Endothelial cell of hepatic sinusoid (primary cell): ENCODE results near the gene MXD4.

Experiments used
- in situ Hi-C: cut with HindIII; loops from 2 replicates; pipeline ENCODE4 v1.10.0; 2017; ENCODE audit warnings: low sequenced_read_pairs

The MXD4 gene

DNA sequence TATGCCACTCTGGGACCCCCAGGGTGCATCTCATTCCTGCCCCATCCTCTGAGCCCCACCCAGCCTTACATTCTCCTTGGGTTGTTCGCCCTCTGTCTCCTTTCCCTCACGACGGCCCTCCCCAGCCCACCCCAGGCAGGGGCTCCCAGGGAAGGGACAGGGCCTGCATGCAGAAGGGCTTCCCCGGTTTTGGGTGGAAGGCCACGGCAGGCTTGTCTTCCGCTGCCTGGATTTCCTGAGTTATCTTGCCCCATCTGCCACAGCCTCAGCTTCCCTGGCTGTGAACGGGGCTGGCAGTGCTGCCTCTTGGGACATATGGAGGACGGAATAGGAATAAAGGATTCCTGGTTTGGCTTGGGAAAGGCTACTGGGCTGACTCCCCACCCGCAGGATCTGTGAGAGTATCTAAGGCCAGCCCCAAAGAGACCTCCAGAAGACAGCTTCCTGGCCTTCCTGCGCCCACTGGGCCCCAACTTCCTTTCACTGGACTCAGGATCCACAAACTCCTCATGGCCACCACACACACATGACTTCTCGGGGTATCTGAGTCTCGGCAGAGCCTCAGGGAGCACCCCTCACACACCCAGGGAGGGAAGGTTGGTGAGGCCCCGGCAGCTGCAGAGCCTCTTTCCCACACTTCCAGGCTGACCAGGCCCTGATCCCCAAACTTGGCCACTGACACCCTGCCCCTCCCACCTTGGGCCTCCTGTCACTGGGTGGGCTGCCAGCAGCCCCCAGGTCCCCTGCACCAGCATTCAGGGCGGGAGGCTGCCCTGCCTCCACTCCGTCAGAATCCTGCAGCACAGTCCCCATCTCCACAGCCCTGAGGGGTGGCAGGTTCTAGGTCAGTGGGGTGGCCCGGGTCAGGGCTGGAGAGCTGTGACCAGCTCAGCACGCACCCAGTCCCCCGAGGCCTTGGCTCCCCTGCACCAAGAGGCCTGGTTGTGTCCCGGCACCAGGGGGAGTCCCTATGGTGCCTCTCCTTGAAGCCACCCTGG lies 3.5 kb upstream of the MXD4 start:
- in situ Hi-C loops: no loop called here

DNA sequence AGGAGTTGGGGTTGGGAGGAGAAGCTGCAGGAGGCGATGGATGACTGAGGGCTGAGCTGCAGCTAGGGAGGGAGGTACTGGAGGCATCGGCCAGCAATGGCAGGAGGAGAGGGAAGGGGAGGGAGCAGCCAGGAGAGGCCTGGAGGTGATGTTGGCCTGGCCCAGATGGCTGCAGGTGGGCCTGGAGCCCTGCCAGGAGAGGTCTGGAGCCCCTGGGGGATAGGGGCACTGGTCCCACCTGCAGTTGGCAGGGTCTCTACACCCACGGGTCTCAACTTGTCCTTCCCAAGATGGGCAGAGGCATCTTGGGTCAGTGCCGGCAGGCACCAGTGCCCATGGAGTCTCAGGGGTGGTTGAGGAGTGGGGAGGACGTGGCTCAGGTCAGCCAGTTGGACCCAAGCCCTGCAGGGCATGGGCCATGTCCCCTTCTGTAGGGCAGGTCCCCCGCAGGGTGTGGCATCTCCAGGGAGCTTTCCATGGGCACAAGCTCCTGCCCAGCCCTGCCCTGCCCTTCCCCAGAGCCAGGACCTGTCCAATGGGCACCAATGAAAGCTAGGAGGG lies 2.7 kb upstream of the MXD4 start:
- in situ Hi-C loops: no loop called here

DNA sequence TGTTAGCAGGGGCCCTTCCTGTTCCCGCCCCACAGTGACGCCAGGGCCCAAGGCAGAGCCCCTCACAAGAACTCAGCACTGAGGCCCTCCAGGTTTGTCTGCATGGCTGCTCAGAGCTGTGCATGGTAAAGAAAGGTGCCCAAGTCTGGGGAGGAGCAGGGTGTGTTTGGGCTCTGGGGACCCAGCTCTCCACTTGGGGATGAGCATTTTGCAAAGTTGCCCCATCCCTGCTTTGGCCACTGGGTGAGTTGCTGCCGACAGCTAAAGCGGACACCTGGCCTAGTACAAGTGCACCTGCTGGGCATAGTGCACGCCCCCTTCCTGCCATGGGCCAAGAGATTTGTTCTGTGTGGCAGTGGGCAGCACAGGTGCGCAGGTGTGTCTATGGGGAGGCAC lies 2.0 kb upstream of the MXD4 start:
- in situ Hi-C loops: no loop called here

DNA sequence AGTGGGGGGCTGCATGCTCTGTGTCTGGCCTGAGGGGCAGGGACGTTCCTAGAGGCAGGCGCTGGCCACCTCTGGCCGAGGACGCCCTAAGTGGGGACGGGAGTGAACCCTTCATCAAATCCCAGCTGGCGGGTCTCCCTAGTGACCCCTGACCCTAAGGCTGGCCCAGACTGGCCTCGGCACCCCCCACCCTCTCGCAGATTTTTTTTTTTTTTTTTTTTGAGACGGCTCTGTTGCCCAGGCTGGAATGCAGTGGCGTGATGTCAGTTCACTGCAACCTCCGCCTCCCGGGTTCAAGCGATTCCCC lies 988 bp upstream of the MXD4 start:
- in situ Hi-C loops: no loop called here

DNA sequence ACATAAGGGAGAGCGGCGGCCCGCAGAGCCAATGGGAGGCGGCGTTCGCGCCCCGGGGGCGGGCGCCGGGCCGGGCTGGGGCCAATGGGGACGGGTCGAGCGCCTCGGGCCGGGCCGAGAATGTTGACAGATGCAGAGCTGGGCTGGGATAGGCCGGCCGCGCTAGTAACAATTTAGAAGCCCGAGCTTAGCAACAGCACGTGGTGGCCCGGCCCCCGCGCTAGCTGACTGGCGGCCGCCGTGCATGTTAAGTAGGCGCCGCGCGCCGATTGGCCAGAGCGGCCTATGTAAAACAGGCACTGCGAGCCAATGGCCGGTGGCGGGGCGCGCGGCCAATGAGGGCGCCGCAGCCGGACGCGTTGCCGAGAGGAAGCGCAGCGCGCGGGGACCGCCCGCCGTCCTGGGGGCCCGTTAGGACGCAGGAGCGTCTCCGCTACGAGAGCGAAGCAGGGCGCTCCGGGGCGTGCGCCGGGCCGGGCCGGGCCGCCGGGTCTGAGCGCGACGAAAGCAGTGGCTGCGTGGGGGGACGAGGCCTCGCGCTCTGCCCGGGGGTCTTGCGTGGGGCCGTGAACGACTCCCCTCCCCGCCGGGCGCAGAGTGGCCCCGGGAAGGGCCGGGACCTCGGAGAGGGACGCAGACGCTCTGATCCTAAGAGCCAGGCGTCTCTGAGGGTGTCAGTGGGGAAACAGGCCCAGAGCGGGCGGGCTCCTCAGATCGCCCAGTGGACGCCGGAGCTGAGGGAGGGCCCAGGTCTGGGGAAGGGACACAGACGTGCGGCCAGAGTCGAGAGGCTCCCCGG lies 435 bp upstream of the MXD4 start:
- in situ Hi-C loops: no loop called here

DNA sequence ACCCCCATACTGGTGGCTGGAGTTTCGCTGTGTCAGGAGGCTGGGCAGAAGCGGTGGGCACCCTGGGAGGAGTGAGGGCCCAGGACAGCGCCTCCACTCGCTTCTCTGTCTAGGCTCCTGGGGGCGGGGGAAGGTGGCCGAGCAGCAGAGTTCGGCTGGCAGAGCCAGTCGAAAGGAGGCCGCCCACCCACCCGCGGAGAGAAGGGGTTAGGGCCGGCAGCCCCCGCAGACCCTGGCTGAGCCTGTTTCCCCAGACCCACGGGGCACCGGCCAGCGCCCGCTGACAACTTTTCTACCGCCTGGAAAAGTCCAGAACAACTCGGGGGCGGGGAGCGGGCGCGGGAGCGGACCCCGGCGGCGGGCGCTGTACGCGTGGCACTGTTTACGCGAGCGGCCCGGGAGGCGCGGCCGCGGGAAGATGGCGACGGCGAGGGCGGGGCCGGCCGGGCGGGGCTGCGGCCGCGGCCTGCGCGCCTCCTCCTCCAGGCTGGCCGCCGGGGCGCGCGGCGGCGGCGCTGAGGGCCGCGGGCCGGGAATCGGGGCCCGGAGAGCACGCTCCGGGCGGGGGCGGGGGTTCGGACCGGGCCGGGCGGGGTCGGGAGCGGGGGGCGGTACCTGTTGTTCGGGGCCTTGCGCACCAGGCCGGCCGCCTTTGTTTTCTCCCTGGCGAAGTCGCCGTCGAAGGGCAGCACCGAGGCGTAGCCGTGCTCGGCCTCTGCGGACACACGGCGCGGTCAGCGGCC lies 628 bp downstream of the MXD4 start:
- in situ Hi-C loops: no loop called here

DNA sequence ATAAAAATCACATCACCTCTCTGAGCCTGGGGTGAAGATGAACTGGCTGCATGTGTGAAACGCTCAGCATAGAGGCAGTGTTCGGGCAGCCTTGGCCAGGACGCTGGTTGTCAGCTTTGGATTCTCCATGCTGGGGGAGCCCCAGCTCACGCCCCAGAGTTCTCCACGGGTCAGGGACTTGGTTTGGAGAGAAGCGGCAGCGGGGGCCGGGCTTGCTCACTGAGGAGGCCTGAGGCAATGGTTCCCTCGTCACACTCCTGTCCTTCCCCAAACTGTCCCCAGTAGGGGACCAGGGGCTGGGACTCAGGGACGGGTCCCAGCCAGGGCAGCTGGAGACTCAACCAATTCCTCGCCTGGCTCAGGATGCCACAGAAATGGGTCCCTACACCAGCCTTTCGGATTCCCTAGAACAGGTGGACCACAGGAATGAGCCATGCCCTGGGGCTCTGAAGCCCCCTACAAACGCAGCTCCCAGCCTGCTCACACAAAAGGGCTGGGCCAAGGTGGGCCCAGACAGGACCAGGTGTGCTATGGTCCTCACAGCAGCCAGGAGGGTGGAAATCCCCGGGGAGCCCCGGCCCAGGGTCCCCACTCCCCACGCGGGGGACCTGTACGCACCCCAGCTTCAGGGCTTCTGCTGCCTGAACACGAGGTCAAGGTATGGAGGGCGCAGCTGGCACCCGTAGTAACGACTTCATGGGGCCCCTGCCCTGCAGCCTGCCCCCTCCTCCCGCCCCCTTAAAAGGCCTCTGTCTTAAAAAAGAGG lies 1.4 kb downstream of the MXD4 start:
- in situ Hi-C loops: no loop called here

DNA sequence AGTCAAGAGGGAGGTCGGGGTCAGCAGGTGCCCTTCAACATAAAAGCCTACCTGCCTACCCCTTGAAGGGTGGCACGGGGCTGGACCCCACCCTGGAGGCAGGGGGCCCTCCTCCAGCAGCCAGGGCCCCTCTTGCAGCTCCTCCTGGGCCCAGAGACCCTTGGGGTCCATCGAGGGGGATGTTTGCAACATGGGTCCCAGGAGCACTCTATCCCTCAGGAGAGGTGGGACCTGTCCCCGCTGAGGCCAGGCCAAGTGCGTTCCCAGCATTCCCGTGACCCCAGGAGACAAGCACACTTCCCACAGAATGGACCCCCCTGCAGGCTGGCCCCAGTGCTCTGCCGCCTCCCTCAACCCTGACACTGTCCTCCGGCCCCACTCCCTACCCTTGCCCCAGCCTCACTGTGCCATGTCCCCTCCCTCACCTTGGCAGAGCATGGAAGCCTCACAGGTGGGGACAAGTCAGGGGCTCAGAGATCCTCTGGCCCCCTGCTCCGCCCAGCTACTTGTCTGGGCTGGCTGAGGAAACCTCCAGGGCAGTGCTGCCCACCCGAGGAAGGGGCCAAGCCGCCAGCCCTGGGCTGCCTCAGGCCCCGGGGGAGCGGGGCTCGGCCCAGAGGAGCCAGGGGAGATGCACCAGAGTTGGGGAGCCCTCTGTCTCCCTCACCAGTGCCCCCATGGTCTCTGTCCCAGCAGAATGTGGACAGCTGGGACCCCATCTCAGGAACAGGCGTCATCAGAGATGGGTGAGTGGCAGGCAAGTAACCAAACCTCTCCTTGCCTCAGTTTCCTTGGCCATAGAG lies 2.2 kb downstream of the MXD4 start:
- in situ Hi-C loops: no loop called here

DNA sequence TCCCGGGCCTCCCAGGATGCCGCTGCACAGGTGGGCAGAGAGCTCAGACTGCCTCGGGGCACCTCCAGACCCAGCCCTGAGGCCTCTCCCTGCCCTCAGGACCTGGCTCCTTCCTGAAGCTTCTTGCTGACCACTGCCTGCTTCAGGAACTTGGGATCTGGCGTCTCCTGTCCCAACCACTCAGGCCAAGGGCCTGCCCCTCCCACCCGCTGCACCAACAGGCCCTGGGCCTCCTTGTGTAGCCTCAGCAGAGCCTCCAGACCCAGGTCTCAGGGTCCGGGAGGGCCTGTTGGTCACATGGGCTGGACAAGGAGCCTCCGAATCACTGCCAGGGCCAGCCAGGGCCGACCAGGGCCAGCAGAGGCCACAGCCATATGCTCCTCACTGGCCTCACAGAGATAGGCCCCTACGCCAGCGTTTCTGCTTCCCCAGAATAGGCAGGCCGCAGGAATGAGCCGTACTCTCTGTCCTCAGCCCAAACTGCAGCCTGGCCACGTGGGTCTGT lies 2.8 kb downstream of the MXD4 start:
- in situ Hi-C loops: no loop called here

DNA sequence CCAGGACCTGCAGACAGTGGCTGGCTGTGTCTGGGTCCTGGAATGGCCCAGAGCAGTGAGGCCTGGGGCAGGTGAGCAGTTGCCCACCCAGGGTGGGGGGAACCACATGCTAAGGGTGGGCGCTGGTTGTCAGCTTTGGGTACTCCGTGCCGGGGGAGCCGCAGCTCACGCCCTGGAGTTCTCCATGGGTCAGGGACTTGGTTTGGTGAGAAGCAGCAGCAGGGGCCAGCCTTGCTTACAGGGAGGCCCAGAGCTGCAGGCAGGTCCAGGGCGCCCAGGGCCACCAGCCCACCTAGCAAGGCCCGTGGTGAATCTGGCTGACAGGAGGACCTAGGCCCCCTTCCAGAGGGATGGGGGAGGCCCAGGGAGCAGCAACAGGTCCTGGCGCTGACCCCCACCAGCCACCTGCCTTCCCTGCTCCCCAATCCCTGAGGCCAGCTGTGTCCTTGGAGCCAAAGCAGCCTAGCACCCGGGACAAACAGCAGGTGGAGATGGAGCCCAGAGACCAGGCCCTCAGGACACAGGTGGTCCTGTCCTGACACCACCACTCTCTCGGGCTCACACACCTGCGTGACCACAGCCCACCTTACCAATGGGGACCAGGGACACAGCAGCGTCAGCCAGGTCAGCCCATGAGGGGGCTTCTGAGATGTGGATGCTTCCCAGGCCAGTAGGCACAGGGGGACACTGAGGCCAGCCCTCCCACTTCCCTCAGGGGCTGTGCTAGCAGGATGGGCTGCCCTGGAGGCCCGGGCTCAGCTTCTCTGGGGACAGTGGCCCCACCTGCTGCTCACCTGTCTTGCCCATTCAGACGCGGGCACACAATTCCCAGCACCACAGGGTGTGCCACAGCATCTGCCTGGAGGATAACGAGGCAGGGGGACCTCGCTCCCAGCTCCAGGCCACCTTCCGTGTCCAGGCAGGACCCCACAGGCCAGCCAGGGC lies 3.5 kb downstream of the MXD4 start:
- in situ Hi-C loops: no loop called here

DNA sequence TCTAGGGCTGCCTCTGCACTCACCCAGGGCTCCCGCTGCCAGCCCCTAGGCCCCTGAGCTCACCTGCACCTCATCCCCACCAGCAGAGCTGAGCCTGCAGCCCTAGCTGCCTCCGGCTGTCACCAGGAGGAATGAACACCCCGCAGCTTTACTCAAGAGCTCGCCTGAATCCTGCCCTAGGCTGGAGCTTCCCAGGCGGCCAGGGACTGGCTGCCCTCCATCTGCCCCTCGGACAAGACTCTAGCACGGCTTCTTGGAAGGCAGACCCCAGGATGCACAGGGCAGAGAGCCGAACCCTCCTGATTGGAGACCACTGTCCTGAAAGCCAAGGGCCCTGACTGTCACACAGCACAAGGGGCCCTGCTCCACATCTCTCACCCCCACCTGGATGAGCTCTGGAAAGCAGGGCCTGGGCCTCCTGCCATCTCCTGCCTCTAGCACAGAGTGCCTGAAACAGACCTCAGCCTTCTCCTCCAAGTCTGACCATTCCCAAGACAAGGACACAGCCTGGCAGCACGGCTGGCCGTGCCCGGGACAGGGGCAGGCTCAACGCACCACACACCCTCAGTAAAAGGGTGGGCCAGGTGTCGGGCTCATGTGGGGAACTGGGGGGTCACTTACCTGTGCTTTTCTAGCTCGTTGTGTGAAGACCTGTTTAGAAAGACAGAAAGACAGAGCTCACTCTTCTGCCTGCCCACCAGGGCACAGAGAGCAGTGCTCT lies 4.4 kb downstream of the MXD4 start:
- in situ Hi-C loops: no loop called here

DNA sequence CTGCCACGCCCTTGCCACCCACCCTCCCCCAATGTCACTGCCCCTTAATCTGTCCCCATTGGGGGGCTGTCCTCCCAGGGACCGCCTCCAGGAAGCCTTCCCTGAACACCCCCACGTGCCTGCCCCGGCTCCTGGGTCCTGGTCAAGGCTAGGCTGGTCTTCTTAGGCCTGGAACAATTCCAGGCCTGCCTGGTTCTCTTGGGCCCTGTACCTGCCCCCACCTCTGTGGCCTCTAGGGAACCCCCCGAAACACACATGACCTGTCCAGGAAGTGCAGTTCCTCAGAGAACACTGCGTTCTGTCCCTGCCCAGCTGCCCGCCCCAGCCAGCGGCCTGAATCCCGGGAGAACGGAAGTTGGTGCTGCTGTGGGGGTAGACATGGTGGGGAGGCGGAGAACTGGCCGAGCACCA lies 5.1 kb downstream of the MXD4 start:
- in situ Hi-C loops: no loop called here

DNA sequence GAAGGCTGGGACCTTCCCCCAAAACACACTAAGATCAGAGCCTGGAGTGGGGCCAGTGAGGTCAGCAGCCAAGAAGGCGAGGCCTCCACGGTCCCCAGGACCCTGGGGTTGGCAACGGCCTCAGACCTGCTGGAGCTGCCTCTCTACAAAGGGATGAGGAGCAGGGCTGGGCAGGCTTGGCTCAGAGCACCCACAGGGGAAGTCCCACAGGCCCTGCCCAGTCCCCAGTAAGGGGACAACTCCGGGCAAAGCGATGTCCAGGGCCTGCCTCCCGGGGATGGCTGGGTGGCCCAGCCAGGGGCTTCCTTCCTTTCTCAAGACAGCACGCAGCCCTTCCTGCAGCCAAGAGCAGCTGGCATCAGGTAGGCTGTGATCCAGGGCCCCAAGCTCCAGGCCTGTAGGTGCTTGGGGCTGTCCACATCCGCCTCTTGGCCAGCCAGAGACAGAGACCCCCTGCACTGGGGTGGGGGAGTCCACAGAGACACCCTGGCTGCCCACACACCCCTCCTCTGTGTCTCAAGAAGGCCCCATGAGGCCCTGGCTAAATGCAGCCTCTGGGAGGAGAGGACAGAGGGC lies 5.7 kb downstream of the MXD4 start:
- in situ Hi-C loops: no loop called here

DNA sequence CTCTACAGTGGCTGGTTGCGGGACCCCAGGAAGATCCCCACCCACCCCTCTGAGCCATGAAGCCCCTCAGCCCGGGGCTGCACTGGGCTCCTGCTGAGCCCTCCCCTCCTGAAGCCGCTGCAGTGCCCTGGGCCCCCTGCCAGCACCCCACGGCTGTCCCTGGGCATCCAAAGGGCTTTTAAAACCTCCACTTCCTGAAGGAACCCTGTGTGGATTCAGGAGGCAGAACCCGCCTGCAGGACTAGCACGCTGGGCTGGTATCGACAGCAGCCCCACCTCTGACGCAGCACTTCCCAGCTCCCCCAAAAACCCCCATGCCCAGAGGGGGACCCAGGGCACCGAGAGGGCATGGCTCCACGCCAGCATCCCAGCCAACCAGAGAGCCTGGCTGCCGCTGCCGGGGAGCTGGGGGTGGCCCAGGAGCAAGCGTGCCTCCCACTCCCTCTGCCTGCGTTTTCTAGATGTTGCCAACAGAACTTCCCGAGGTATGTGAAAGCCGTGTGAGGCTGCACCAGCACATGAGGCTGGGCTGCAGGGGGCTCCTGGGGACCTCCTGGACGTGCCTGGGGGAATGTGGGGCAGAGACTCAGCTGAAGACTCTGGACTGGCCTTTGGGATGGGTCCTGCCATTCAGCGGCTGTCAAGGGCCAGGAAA lies 6.3 kb downstream of the MXD4 start:
- in situ Hi-C loops: no loop called here

DNA sequence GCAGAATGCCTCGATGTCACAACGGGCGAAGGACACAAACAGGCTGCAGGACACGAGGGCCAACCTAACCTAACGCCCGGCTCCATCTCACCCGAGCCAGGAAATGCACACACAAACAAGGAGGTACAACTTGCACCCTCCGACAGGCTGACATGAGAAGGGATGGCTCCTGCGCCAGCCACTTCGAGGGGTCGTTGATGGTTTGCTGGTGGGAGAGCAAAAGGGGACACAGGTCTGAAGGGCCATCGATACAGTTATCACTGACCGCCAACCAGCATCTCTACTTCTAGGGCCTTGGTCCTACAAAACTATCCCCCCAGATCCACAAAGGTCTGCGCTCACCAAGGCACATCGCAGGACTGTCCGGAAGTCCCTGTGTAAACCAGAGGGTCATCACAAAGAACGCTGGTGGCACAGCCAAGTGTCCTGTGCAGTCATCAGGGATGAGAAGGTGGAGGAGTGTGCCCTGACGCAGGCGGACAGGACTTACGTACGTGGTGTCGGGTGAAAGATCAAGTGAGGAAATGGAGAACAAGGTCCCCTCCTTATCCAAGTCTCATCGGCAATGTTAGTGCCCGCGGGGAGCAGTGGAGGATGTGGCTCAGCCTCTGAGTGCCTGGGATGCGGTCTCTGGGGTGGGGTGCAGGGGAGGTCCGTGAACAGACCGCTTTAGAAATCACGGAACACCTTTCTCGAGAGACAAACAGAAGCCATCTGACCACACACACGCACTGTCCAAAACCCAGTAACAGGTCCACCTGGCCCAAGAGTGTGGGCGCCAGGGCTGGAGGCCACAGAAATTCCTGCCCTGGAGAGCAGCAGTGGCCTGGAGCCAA lies 7.0 kb downstream of the MXD4 start:
- in situ Hi-C loops: no loop called here
